IPS-11a (cell line): ENCODE measurements around the gene NDUFS1.

Experiments
- H3K4me3 ChIP-seq: one replicate; pipeline ENCODE4 v1.5.1; 2013; ENCODE audit warnings: low read depth, low read length, control low read depth

NDUFS1 gene

GRCh38 chr2:206069417-206069816, 89.8 kb downstream of the NDUFS1 start:
- no peak overlapping the region for H3K4me3 ChIP-seq

- H3K4me3 ChIP-seq: no peak overlapping the region
Measured at GRCh38 chr2:206068207-206068606, 91.0 kb downstream of the NDUFS1 start.
